ENCODE results near the gene SMYD3. TPM values are rescaled to one million over a fixed set of nuclear protein-coding genes. Genes with fewer than 3 reads are reported as not detected.
A peak's percentile ranks its signal among the peaks of the same experiment; 100 is the strongest.

Gene SMYD3
- total RNA-seq, 1 donor from 2014 or later = 34.9 TPM

GRCh38 chr1:245880754-245881403 is 626.2 kb downstream of the SMYD3 start:
- H3K4me3 Mint-ChIP-seq = no peak overlapping the region
- H3K27ac Mint-ChIP-seq = peak overlapping the region; percentile 78
- H3K4me1 Mint-ChIP-seq = peaks cover 22% of the 10 kb centered on the region
- TF ChIP-seq CTCF (IDR thresholded peaks at IDR 0.05; ENCODE audit: unreplicated experiment) = no peak
- peaks cover 16% of the 10 kb centered on the region for H3K9me3 Mint-ChIP-seq
- H3K36me3 Mint-ChIP-seq = peaks cover 14% of the 10 kb centered on the region
- DNase-seq (ENCODE audit: low spot score in 2 of 2, unreplicated experiment in 2 of 2) = no peak
- no peaks in the 10 kb centered on the region for H3K27me3 Mint-ChIP-seq (ENCODE audit: low read depth)

DNA sequence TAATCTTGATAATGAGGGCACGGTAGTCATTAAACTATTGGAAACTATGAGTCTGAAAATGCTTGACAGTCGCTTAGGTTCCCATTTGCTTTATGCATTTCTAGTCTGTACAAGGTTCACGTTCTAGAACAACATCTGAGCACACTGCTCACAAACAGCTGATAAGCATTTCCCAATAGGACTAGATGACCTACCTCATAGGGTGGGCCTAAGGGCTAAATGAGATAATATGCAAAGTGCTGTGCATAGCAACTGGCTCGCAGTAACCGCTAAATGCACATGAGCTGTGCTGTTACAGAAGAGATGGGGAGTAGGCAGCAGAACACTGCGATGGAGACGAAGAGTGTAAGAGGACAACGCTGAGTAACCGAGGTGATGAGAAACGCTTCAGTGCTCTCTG is 628.0 kb downstream of the SMYD3 start:
- Mint-ChIP-seq H3K4me1 (peaks cover 40% of the 10 kb centered on the region), H3K36me3 (peaks cover 5% of the 10 kb centered on the region), H3K27ac (no peak overlapping the region), H3K27me3 (ENCODE audit: low read depth) (no peaks in the 10 kb centered on the region), H3K9me3 (peaks cover 10% of the 10 kb centered on the region), H3K4me3 (no peak overlapping the region)
- TF ChIP-seq CTCF (IDR thresholded peaks at IDR 0.05; ENCODE audit: unreplicated experiment) = no peak
- DNase-seq (ENCODE audit: low spot score in 2 of 2, unreplicated experiment in 2 of 2) = no peak

DNA sequence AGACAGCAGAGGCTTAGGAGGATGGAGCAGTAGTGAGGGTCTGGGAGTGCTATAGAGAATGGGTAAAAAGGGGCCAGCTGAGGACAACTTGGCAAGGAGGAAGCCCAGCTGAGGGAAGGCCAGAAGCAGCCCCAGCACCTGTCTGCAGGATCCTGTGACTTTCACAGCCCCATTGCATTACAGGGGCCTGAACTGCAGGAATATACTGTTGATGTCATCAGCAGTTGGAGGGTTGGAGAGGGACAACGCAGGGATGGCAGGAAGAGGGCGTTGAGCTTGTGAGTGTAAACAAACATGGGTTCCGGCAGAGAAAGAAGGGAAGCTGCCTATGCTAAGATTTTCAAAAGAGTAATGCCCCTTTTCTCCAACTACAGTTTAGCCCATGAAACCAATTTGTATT is 628.5 kb downstream of the SMYD3 start:
- no peak for DNase-seq (ENCODE audit: low spot score in 2 of 2, unreplicated experiment in 2 of 2)
- no peaks in the 10 kb centered on the region for H3K27me3 Mint-ChIP-seq (ENCODE audit: low read depth)
- H3K27ac Mint-ChIP-seq = no peak overlapping the region
- H3K4me1 Mint-ChIP-seq = peaks cover 43% of the 10 kb centered on the region
- peaks cover 8% of the 10 kb centered on the region for H3K9me3 Mint-ChIP-seq
- TF ChIP-seq CTCF (IDR thresholded peaks at IDR 0.05; ENCODE audit: unreplicated experiment) = no peak
- H3K4me3 Mint-ChIP-seq = no peak overlapping the region
- H3K36me3 Mint-ChIP-seq = peaks cover 3% of the 10 kb centered on the region

DNA sequence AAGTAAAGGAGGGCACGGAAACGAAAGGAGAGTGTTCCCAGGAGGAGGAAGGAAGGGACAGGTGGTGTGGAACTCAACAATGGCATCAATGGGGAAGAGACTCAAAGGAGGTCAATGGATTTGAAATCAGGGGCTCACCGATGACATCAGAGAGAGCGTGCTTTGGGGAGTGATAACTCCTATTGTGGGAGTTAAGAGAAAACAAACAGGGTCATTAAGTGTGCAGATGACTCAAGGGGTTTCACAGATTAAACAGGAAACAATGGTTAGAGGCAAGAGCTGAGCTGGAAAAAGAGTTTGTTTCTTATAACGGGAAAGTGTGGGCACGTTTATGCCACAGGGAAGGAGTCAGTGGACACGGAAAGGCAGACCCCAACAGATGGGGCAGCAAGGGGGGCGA is 629.1 kb downstream of the SMYD3 start:
- Mint-ChIP-seq H3K4me3 (no peak overlapping the region), H3K9me3 (peaks cover 8% of the 10 kb centered on the region), H3K27me3 (ENCODE audit: low read depth) (no peaks in the 10 kb centered on the region), H3K27ac (no peak overlapping the region), H3K36me3 (peaks cover 3% of the 10 kb centered on the region), H3K4me1 (peaks cover 48% of the 10 kb centered on the region)
- no peak for DNase-seq (ENCODE audit: low spot score in 2 of 2, unreplicated experiment in 2 of 2)
- TF ChIP-seq CTCF (IDR thresholded peaks at IDR 0.05; ENCODE audit: unreplicated experiment) = no peak

- no peak overlapping the region for H3K4me3 Mint-ChIP-seq
- peaks cover 2% of the 10 kb centered on the region for H3K36me3 Mint-ChIP-seq
- H3K4me1 Mint-ChIP-seq = peaks cover 58% of the 10 kb centered on the region
- no peak for DNase-seq (ENCODE audit: low spot score in 2 of 2, unreplicated experiment in 2 of 2)
- TF ChIP-seq CTCF (IDR thresholded peaks at IDR 0.05; ENCODE audit: unreplicated experiment) = no peak
- no peak overlapping the region for H3K27ac Mint-ChIP-seq
- H3K27me3 Mint-ChIP-seq (ENCODE audit: low read depth) = no peaks in the 10 kb centered on the region
- H3K9me3 Mint-ChIP-seq = peaks cover 7% of the 10 kb centered on the region
Measured at GRCh38 chr1:245876586-245876985, 630.5 kb downstream of the SMYD3 start.

Measured in mesothelial cell of epicardium (in vitro differentiated cells).